ENCODE results near the gene WDR54.
"Not testable (repeated sequence)": the region's sequence is repeated elsewhere in the genome, so short reads cannot be mapped to it uniquely, and the experiment has no call there.

WDR54 gene

GRCh38 chr2:74407682-74408081 lies 13.8 kb upstream of the WDR54 start:
- no peak for DNase-seq (ENCODE audit: low read depth)

- no peak for DNase-seq (ENCODE audit: low read depth)
Measured at GRCh38 chr2:74413001-74413698, 8.4 kb upstream of the WDR54 start.

- DNase-seq (ENCODE audit: low read depth), result no peak
Measured at GRCh38 chr2:74414441-74414840, 7.1 kb upstream of the WDR54 start.

GRCh38 chr2:74414881-74415761 lies 6.4 kb upstream of the WDR54 start:
- no peak for DNase-seq (ENCODE audit: low read depth)

- DNase-seq (ENCODE audit: low read depth), result no peak
Measured at GRCh38 chr2:74415762-74416395, 5.7 kb upstream of the WDR54 start.

GRCh38 chr2:74416778-74417177 lies 4.8 kb upstream of the WDR54 start:
- no peak for DNase-seq (ENCODE audit: low read depth)

- no peak for DNase-seq (ENCODE audit: low read depth)
Measured at GRCh38 chr2:74417197-74417596, 4.3 kb upstream of the WDR54 start.

GRCh38 chr2:74417763-74418162 lies 3.8 kb upstream of the WDR54 start:
- DNase-seq (ENCODE audit: low read depth), result no peak

- DNase-seq (ENCODE audit: low read depth), result no peak
Measured at GRCh38 chr2:74418312-74418711, 3.2 kb upstream of the WDR54 start.

- no peak for DNase-seq (ENCODE audit: low read depth)
Measured at GRCh38 chr2:74419345-74419744, 2.2 kb upstream of the WDR54 start.

- no peak for DNase-seq (ENCODE audit: low read depth)
Measured at GRCh38 chr2:74420006-74420405, 1.5 kb upstream of the WDR54 start.

- not testable (repeated sequence) for DNase-seq (ENCODE audit: low read depth)
Measured at GRCh38 chr2:74420443-74421103, 957 bp upstream of the WDR54 start.

- DNase-seq (ENCODE audit: low read depth), result no peak
Measured at GRCh38 chr2:74423231-74424095, 1.9 kb downstream of the WDR54 start.

- no peak for DNase-seq (ENCODE audit: low read depth)
Measured at GRCh38 chr2:74424139-74424992, 2.8 kb downstream of the WDR54 start.

- no peak for DNase-seq (ENCODE audit: low read depth)
Measured at GRCh38 chr2:74424995-74425406, 3.5 kb downstream of the WDR54 start.

GRCh38 chr2:74425523-74425922 lies 4.0 kb downstream of the WDR54 start:
- no peak for DNase-seq (ENCODE audit: low read depth)

- DNase-seq (ENCODE audit: low read depth), result no peak
Measured at GRCh38 chr2:74426181-74426758, 4.7 kb downstream of the WDR54 start.

GRCh38 chr2:74427551-74427950 lies 6.0 kb downstream of the WDR54 start:
- DNase-seq (ENCODE audit: low read depth), result no peak

GRCh38 chr2:74428675-74429074 lies 7.1 kb downstream of the WDR54 start:
- DNase-seq (ENCODE audit: low read depth), result no peak
